ENCODE results near the gene SSR3. TPM values are rescaled to one million over a fixed set of nuclear protein-coding genes. Genes with fewer than 3 reads are reported as not detected.

SSR3 gene
- total RNA-seq, 1 experiment from 2014 or later: 178 TPM

- no peaks in the 10 kb centered on the region for H3K9me2 ChIP-seq (replicated peaks; ENCODE audit: low read length)
- no peaks in the 10 kb centered on the region for H3K9me3 ChIP-seq (ENCODE audit: low read length)
- no peaks in the 10 kb centered on the region for H3K27me3 ChIP-seq (ENCODE audit: low read length)
- POLR2A ChIA-PET (ENCODE audit: unreplicated experiment): no interaction called here
- ATAC-seq (no peak), DNase-seq (no peak)
- no peaks in the 10 kb centered on the region for H4K20me1 ChIP-seq (ENCODE audit: low read length)
- no peaks in the 10 kb centered on the region for H3K79me2 ChIP-seq (ENCODE audit: low read length)
- no peak overlapping the region for H2AFZ ChIP-seq (ENCODE audit: low read length)
- no peaks in the 10 kb centered on the region for H3F3A ChIP-seq (ENCODE audit: low read length, unreplicated experiment)
- no TSS peak for BruUV-seq (replicated peaks)
- H3K4me1 ChIP-seq (ENCODE audit: insufficient read depth, low read length): peaks cover 28% of the 10 kb centered on the region
- no peaks in the 10 kb centered on the region for H3K36me3 ChIP-seq (ENCODE audit: low read depth, low read length)
- H3K27ac ChIP-seq (ENCODE audit: low read length): no peak overlapping the region
- H3K4me2 ChIP-seq (ENCODE audit: low read length): no peak overlapping the region
- CTCF ChIA-PET: no interaction called here
- TF ChIP-seq EZH2phosphoT487 (IDR thresholded peaks at IDR 0.05; ENCODE audit: borderline replicate concordance, low read length): no peak
- no peak overlapping the region for H3K9ac ChIP-seq (ENCODE audit: low read length)
- H3K4me3 ChIP-seq (ENCODE audit: low read length): no peak overlapping the region
- intact Hi-C loops (cut with micrococcal nuclease): no loop called here
Measured at GRCh38 chr3:156532730-156533129, 22.2 kb downstream of the SSR3 start.

- intact Hi-C loops (cut with micrococcal nuclease): no loop called here
- Histone ChIP-seq H2AFZ (ENCODE audit: low read length) (no peak overlapping the region), H3F3A (ENCODE audit: low read length, unreplicated experiment) (no peaks in the 10 kb centered on the region), H3K4me1 (ENCODE audit: insufficient read depth, low read length) (peaks cover 15% of the 10 kb centered on the region), H4K20me1 (ENCODE audit: low read length) (no peaks in the 10 kb centered on the region), H3K27me3 (ENCODE audit: low read length) (no peaks in the 10 kb centered on the region), H3K27ac (ENCODE audit: low read length) (no peak overlapping the region), H3K4me3 (ENCODE audit: low read length) (no peak overlapping the region), H3K36me3 (ENCODE audit: low read depth, low read length) (no peaks in the 10 kb centered on the region), H3K9me3 (ENCODE audit: low read length) (no peaks in the 10 kb centered on the region), H3K9me2 (replicated peaks; ENCODE audit: low read length) (no peaks in the 10 kb centered on the region), H3K4me2 (ENCODE audit: low read length) (no peak overlapping the region), H3K9ac (ENCODE audit: low read length) (no peak overlapping the region), H3K79me2 (ENCODE audit: low read length) (no peaks in the 10 kb centered on the region)
- DNase-seq (no peak), ATAC-seq (no peak)
- POLR2A ChIA-PET (ENCODE audit: unreplicated experiment): no interaction called here
- TF ChIP-seq EZH2phosphoT487 (IDR thresholded peaks at IDR 0.05; ENCODE audit: borderline replicate concordance, low read length) (no peak), EZH2 (IDR thresholded peaks at IDR 0.05; ENCODE audit: low read length, unreplicated experiment) (no peak), CTCF (conservative IDR thresholded peaks at IDR 0.05; ENCODE audit: low read depth, low read length) (no peak)
- CTCF ChIA-PET: no interaction called here
- no TSS peak for BruUV-seq (replicated peaks)
Measured at GRCh38 chr3:156530980-156531379, 23.9 kb downstream of the SSR3 start.

GRCh38 chr3:156527060-156527459 lies 27.9 kb downstream of the SSR3 start:
- Histone ChIP-seq H4K20me1 (ENCODE audit: low read length) (no peaks in the 10 kb centered on the region), H3F3A (ENCODE audit: low read length, unreplicated experiment) (no peaks in the 10 kb centered on the region), H3K4me1 (ENCODE audit: insufficient read depth, low read length) (peaks cover 5% of the 10 kb centered on the region; the same call in 1 of the 2 replicates), H3K79me2 (ENCODE audit: low read length) (no peaks in the 10 kb centered on the region), H3K36me3 (ENCODE audit: low read depth, low read length) (no peaks in the 10 kb centered on the region), H3K27me3 (ENCODE audit: low read length) (no peaks in the 10 kb centered on the region), H2AFZ (ENCODE audit: low read length) (no peak overlapping the region), H3K9me3 (ENCODE audit: low read length) (no peaks in the 10 kb centered on the region), H3K9ac (ENCODE audit: low read length) (no peak overlapping the region), H3K4me3 (ENCODE audit: low read length) (no peak overlapping the region), H3K27ac (ENCODE audit: low read length) (no peak overlapping the region), H3K4me2 (ENCODE audit: low read length) (no peak overlapping the region), H3K9me2 (replicated peaks; ENCODE audit: low read length) (no peaks in the 10 kb centered on the region)
- POLR2A ChIA-PET (ENCODE audit: unreplicated experiment): no interaction called here
- intact Hi-C loops (cut with micrococcal nuclease): no loop called here
- DNase-seq: no peak
- no TSS peak for BruUV-seq (replicated peaks)
- CTCF ChIA-PET: no interaction called here
- TF ChIP-seq EZH2 (IDR thresholded peaks at IDR 0.05; ENCODE audit: low read length, unreplicated experiment) (no peak), CTCF (conservative IDR thresholded peaks at IDR 0.05; ENCODE audit: low read depth, low read length) (no peak), EZH2phosphoT487 (IDR thresholded peaks at IDR 0.05; ENCODE audit: borderline replicate concordance, low read length) (no peak)
- ATAC-seq: no peak
